OCI-LY7 (cell line): ENCODE results near the gene CTR9. TPM values are rescaled to one million over a fixed set of nuclear protein-coding genes. Genes with fewer than 3 reads are reported as not detected.
A peak's percentile ranks its signal among the peaks of the same experiment; 100 is the strongest.

ENCODE experiments used
- BruUV-seq: library from RNA; stranded (reverse); fragments of 400-500 nt; replicated peaks from 2 replicates; lab custom pipeline; 2021; lab: Mats Ljungman, UMichigan
- CTCF ChIA-PET: fragments of 300-600 bp; sonication (Branson Sonifier 250); formaldehyde crosslinking; loops from one replicate; lab custom pipeline; 2022; ENCODE audit warnings: antibody characterized with exemption; ENCODE audit not compliant: unreplicated experiment; lab: Charles Lee
- POLR2A ChIA-PET: fragments of 300-600 bp; sonication (Branson Sonifier 250); formaldehyde crosslinking; loops from one replicate; lab custom pipeline; 2022; ENCODE audit warnings: antibody characterized with exemption; lab: Charles Lee
- DNase-seq: peaks from one replicate; pipeline ENCODE4 v3.0.0-alpha.2; 2015; ENCODE audit warnings: low spot score
- H2AFZ ChIP-seq: fragments of 200-600 bp; sonication (generic), shearing (Covaris generic); 2 replicates; pipeline ENCODE4 v1.6.1; 2014; ENCODE audit warnings: mild to moderate bottlenecking, antibody characterized with exemption, low read length, moderate library complexity
- H3K27ac ChIP-seq: fragments of 200-600 bp; sonication (generic); 2 replicates; pipeline ENCODE4 v1.5.1; 2014; ENCODE audit warnings: mixed run types, low read depth, mild to moderate bottlenecking, moderate library complexity, low read length, inconsistent platforms; ENCODE audit not compliant: poor library complexity, severe bottlenecking
- H3K36me3 ChIP-seq: fragments of 200-600 bp; sonication (generic); 2 replicates; pipeline ENCODE4 v1.6.1; 2014; ENCODE audit warnings: mild to moderate bottlenecking, antibody characterized with exemption, low read length, moderate library complexity, mixed read lengths; ENCODE audit not compliant: insufficient read depth
- H3K4me1 ChIP-seq: fragments of 200-600 bp; sonication (generic); 2 replicates; pipeline ENCODE4 v1.5.1; 2014; ENCODE audit warnings: mild to moderate bottlenecking, low read length; ENCODE audit not compliant: insufficient read depth, poor library complexity, severe bottlenecking
- H3K4me2 ChIP-seq: fragments of 200-600 bp; sonication (generic); 2 replicates; pipeline ENCODE4 v1.6.1; 2014; ENCODE audit warnings: mild to moderate bottlenecking, low read length
- H3K4me3 ChIP-seq: fragments of 200-600 bp; sonication (generic); 2 replicates; pipeline ENCODE4 v1.5.1; 2014; ENCODE audit warnings: mild to moderate bottlenecking, low read depth, low read length; ENCODE audit not compliant: poor library complexity, severe bottlenecking
- H3K79me2 ChIP-seq: fragments of 200-600 bp; sonication (generic); 2 replicates; pipeline ENCODE4 v1.6.1; 2016; ENCODE audit warnings: low read depth, mild to moderate bottlenecking, low read length, moderate library complexity, mixed read lengths; ENCODE audit not compliant: insufficient read depth
- H3K9me2 ChIP-seq: fragments of 200-600 bp; sonication (generic); 2 replicates; pipeline ENCODE4 v1.6.1; 2016; ENCODE audit warnings: mild to moderate bottlenecking, low read length, mixed read lengths; ENCODE audit not compliant: insufficient read depth
- H3K9me3 ChIP-seq: fragments of 200-600 bp; sonication (generic); 2 replicates; pipeline ENCODE4 v1.6.1; 2014; ENCODE audit warnings: mild to moderate bottlenecking, mixed run types, low read length, mixed read lengths
- H4K20me1 ChIP-seq: fragments of 200-600 bp; sonication (generic); 2 replicates; pipeline ENCODE4 v1.6.1; 2014; ENCODE audit warnings: mild to moderate bottlenecking, antibody characterized with exemption, low read length, moderate library complexity, mixed read lengths; ENCODE audit not compliant: insufficient read depth
- CTCF ChIP-seq: fragments of 200-600 bp; sonication (generic); conservative IDR thresholded peaks from 2 replicates; pipeline ENCODE4 v1.5.1; 2014; ENCODE audit warnings: mild to moderate bottlenecking, antibody characterized with exemption, low read length, moderate library complexity, mixed read lengths
- EZH2phosphoT487 ChIP-seq: fragments of 200-600 bp; sonication (generic); IDR thresholded peaks from 2 replicates; pipeline ENCODE4 v1.6.1; 2018; ENCODE audit warnings: low read depth, borderline replicate concordance, mild to moderate bottlenecking, mixed run types, antibody characterized with exemption, low read length, moderate library complexity, mixed read lengths
- intact Hi-C: fragments of 100-400 bp; cut with micrococcal nuclease; formaldehyde crosslinking; loops from one replicate; pipeline ENCODE4 v1.10.0; 2022; ENCODE audit not compliant: unreplicated experiment
- total RNA-seq, 2 experiments: library from RNA; depleted of rRNA in 1 of 2; stranded (reverse); fragments of >200 nt in 1 of 2; shearing (Covaris generic) in 1 of 2; gene quantifications; 2 replicates each; pipeline ENCODE4 v1.2.3, GENCODE V29; 2014 to 2022

CTR9 gene
- total RNA-seq, 2 experiments from 2014 or later: 15.3 to 29.5 TPM

GRCh38 chr11:10749476-10749875 is 1.6 kb upstream of the CTR9 start:
- Histone ChIP-seq H4K20me1 (no peaks in the 10 kb centered on the region), H2AFZ (no peak overlapping the region), H3K36me3 (peaks cover 17% of the 10 kb centered on the region), H3K4me2 (no peak overlapping the region), H3K27ac (no peak overlapping the region), H3K9me3 (no peaks in the 10 kb centered on the region), H3K4me3 (no peak overlapping the region), H3K9me2 (no peaks in the 10 kb centered on the region), H3K4me1 (peaks cover 13% of the 10 kb centered on the region), H3K79me2 (peaks cover 18% of the 10 kb centered on the region)
- intact Hi-C loops: no loop called here
- BruUV-seq: no TSS peak
- no peak for DNase-seq
- CTCF ChIA-PET: no interaction called here
- POLR2A ChIA-PET: interaction anchor here (0.7 kb wide), 1 partner anchor 61 kb away, joined by 3 read pairs; no protein-coding TSS in a partner anchor
- TF ChIP-seq CTCF (no peak), EZH2phosphoT487 (no peak)

- Histone ChIP-seq H3K36me3 (peaks cover 36% of the 10 kb centered on the region), H4K20me1 (no peaks in the 10 kb centered on the region), H2AFZ (peak overlapping the region; percentile 88), H3K9me3 (no peaks in the 10 kb centered on the region), H3K79me2 (peaks cover 18% of the 10 kb centered on the region), H3K4me3 (peak overlapping the region; percentile 95), H3K27ac (peak overlapping the region; percentile 72), H3K4me2 (peak overlapping the region; percentile 94), H3K4me1 (peaks cover 13% of the 10 kb centered on the region), H3K9me2 (no peaks in the 10 kb centered on the region)
- TF ChIP-seq EZH2phosphoT487: no peak
- no peak for TF ChIP-seq CTCF
- DNase-seq: no peak
- no TSS peak for BruUV-seq
- intact Hi-C loops: loop anchor here (5.0 kb wide), 1 partner anchor 294 kb away; the partner anchor contains the start of gene AMPD3
- ChIA-PET POLR2A (interaction anchor here (0.5 to 1.5 kb wide), 4 partner anchors 12 to 605 kb away, joined by 3 to 9 read pairs (median 4); no protein-coding TSS in a partner anchor), CTCF (no interaction called here)
Measured at GRCh38 chr11:10751581-10751940, 515 bp downstream of the CTR9 start.

- TF ChIP-seq CTCF (no peak), EZH2phosphoT487 (no peak)
- Histone ChIP-seq H3K9me2 (no peaks in the 10 kb centered on the region), H3K4me1 (peaks cover 13% of the 10 kb centered on the region), H3K9me3 (no peaks in the 10 kb centered on the region), H3K79me2 (peaks cover 18% of the 10 kb centered on the region), H2AFZ (peak overlapping the region; percentile 88), H3K4me2 (peak overlapping the region; percentile 94), H3K36me3 (peaks cover 41% of the 10 kb centered on the region), H3K4me3 (peak overlapping the region; percentile 95), H4K20me1 (no peaks in the 10 kb centered on the region), H3K27ac (peak overlapping the region; percentile 72)
- intact Hi-C loops: loop anchor here (5.0 kb wide), 1 partner anchor 295 kb away; the partner anchor contains the start of gene AMPD3
- BruUV-seq: TSS peak; percentile 70
- CTCF ChIA-PET: no interaction called here
- POLR2A ChIA-PET: interaction anchor here (0.5 to 1.5 kb wide), 3 partner anchors 12 to 605 kb away, joined by 3 to 4 read pairs (median 3); no protein-coding TSS in a partner anchor
- peak; percentile 15 for DNase-seq
Measured at GRCh38 chr11:10752061-10752460, 1.0 kb downstream of the CTR9 start.
